EH (cell line): ENCODE results near the gene CLBA1.
A peak's percentile ranks its signal among the peaks of the same experiment; 100 is the strongest.

ENCODE experiments used
- DNase-seq: peaks from one replicate; pipeline ENCODE4 v3.0.0-alpha.2; 2015; ENCODE audit warnings: low read depth

The CLBA1 gene

DNA sequence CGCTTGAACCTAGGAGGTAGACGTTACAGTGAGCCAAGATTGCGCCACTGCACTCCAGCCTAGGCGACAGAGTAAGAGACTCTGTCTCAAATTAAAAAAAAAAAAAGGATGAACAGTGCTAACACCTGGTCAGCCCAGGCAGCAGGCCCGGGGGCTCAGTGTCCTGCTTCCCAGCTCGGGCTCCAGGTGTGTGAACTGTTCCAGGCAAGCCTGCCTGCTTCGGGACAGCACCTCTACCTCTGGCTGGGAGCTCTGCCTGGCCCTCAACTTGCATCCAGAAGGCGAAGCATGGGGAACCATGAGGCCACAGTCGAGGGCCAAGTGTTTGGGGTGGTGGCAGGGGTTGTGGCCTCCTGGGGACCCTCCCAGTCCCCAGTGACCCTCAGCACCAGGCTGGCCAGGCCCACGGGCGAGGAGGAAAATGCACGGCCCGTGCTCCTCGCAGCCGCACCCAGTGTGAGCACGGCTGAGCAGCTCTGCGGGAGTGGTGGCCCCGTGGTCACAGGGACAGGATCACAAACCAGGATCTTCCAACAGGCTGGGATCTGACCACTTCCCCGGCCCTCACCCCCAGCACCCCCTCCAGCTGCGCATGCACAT lies 19.8 kb downstream of the CLBA1 start:
- DNase-seq, result no peak

DNA sequence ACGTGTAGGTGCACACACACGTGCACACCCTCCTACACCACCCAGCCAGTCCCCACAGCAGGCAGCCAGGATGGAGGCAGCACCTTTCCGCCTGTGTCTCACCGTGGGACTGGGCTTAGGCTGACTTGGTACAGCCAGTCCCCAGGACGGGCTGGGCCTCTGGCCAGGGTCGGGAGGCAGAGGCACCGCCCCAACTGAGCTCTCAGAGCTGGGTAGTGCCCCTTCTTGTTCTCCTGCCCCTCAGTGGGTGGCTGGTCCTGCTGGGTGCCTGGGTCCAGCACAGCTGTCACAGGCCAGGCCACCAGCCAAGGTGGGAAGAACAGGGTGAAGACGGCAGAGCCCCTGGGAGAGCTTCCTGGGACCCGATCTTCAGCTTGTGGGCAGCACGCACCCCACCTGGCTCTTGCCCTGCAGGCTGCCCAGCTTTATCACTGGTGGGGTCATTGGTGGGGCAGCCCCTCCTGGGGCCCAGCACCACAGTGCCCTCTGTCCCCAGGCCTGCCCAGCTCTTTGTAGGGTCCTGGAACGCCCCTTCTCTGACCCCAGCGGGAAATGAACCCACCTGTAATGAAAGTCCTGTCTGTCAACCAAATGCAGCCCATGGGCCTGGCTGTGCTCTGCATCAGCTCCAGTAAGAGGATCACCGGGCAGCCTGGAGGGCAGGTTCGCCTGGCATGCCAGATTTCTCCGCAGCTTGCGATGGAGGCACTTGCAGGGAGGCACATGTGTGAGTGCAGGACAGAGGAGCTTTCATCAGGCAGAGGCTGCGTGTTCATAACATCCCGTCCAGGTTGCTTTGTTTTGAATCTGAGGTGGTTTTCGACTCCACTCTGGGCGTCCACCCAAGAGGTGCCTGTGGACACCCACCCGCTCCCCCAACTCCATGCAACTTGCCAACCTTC lies 20.6 kb downstream of the CLBA1 start:
- no peak for DNase-seq

DNA sequence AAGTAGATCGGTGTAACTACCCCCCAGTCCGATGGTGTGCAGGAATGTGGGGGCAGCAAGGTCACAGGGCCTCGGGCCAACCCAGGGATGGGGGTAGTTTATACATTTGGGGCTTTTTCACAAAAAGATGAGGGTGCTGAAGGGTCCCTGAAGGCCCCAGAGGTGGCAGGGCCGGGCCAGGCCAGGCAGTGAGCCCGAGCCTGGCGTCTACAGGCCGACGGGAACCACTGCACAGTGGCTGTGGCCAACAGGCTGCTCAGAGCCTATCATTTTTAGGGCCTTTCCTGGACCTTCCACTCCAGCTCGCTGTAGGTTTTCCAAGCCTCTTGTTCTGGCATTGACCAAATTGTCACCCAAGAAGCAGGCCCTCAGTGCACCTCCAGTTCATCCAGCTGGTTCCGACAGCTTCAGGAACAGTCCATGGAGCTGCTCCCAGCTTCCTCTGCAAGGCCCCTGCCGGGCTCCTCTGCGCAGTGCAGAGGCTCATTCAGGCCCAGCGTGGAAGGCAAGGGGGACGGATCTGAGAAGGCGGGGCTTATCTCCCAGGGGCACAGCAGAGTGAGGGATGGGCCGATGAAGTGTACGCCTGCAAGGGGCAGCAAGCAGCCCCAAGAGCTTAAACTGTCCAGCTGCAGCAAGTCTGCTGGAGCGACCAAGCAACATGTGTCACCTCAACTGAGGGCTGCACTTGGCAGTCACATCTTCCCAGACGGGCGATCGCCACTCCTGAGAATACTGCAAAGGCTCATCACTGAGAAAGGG lies 21.4 kb downstream of the CLBA1 start:
- no peak for DNase-seq

DNA sequence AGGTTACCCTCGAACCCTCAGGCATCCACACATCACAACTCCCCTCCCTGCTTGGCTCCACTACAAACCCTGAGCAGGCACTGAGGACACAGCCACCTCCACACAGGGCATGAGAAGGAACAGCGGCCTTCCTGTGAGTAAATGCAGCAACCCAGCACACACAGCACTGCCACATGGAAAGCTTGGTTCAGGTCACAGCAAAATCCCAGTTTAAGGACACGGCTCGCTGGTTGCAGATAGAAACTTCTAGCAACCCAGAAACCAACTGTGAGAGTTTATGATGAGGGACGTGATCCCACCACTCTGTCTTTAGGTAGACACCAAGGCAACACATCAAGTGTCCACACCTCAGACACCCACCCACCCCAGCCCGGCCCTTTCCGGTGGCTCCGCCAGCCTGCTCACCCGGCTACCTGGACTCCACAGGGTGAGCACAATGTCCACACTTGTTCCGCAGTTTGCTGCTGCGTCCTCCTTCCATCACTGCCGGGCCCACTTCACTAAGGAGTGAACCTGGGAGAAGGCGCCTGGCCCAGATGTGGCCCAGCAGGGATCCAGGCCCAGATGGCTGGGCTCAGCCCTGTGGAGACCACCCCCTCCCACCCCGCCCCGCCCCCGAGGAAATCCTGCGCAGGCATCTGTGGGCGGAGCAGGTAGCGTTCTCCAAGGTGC lies 22.1 kb downstream of the CLBA1 start:
- DNase-seq, result no peak

DNA sequence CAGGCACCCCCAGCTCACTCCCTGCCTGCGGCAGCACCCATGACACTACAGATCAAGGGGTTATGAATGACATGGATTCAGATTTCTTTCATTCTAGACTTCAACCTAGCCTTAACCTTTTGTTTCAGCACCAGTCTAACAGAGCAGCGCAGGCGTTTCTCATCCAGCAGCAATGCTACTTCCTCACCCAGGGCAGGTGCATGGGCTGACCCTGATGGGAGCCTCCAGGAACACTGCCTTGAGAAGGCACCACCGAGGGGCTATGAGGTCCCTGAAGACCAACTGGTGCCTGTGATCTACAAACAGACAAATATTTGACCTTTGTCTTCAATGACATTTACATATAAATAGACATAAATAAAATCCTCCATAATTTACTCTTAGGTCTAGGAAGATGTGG lies 24.5 kb downstream of the CLBA1 start:
- no peak for DNase-seq

DNA sequence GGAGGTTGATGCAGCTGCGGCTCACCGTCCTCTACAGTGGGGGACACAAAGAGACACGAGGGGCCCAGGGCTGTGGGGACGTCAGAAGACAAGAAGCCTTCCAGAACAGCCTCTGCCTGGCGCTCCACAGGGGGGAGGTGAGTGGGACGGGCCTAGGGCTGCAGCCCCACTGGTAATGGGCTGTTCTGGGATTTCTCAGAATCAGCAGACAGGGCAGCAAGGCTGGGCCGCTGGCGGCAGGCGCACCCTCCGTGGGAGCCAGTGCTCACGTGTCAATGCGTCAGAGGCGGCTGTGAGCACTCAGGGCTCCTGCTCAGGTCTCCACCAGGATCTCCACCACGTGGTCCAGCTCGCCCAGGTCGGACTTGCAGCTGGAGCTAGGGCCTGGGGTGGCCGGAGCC lies 25.3 kb downstream of the CLBA1 start:
- DNase-seq, result no peak

DNA sequence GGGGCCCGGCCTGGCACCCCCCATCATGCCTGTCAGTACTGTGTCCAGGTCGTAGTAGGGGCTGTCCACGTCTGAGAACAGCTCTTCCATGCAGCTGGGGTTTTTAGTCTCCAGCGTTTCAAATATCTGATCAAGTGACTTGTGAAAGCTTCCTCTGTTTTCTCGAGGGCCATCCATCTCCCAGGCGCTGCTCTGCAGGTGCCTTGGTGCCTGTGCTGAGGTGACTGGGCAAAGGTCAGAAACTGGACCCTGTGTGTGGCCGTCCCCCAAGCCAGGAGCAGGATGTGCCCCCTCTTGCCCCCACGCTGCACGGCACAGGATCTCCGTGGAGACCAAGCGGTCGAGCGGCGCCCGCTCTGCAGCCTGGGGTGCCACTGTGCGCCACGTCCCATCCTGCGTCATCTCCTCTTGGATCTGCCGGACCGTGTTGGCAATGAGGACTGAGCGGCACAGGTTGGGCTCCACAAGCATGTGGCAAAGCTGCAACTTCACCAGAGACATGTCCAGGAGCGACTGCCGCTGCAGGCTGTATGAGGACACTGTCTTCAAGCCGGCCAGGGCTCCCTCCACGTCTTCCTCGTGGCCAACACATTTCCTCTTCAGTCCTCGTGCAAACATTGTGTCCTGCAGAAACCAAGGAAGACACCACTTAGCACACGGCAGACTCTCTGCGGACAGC lies 25.9 kb downstream of the CLBA1 start:
- DNase-seq, result no peak

DNA sequence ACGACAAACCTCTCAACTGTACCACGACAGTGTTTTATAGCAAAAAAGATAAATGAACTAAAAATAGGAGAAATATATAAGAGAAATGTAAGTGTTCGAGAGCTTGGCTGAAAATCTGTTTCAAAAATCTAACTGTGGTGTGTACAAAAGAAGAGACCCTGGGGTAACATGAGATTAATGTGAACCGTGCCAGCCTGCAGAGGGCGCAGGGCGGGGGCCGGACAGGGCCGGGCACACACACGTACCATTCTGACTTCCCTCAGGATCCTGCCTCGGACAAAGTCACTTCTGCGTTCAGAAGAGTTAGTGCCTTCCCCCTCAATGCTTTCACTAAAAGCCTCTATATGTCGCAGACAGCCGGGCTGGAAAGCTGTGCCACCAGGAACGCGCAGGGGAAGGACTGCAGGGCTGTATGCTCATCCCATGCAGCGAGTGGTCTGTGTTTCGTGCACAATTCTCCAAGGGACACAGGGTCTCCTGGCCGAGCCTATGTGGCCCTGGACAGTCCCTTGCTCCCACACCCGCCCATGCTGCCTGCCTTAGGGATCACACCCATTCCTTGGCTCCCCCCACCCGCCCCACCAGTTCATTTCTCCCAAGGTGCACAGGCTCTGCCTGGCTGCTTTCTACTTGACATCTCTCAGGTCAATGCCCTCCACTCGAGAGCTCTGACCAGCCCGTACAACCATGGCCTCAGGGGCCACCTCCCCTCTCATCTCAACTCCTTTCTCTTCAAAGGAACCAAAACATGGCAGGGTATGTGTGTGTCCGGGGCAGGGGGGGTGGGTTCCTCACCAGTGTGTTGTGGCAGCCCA lies 26.8 kb downstream of the CLBA1 start:
- DNase-seq, result peak; percentile 26

DNA sequence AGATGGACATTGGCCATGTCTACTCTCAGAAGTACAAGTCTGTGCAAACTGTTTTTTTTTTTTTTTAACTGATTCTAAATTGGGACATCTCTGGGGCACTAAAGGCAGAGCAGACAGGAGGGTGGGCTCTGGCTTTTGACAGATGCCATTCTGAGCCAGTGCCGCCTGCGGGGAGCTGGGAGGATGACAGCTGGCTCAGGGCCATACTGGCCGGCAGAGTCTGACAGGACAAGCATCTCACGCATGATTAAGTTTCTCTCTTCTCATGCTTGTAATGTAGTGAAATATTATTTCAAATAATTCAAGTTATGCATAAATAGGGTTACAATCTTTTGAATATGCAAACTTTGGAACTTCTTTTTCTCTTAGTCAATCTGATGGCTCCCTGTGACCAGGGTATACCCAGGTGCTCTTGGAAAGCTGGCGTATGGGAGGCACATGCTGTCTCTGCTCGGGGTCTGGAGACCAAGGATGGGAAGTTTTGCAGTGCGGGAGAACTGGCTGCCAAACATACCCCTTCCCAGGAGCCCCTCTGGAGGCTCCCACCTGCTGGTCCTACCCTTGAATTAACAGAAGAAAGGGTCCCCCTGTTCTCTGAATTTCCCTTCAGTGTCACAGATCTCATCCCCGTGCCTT lies 27.7 kb downstream of the CLBA1 start:
- peak; percentile 48 for DNase-seq

DNA sequence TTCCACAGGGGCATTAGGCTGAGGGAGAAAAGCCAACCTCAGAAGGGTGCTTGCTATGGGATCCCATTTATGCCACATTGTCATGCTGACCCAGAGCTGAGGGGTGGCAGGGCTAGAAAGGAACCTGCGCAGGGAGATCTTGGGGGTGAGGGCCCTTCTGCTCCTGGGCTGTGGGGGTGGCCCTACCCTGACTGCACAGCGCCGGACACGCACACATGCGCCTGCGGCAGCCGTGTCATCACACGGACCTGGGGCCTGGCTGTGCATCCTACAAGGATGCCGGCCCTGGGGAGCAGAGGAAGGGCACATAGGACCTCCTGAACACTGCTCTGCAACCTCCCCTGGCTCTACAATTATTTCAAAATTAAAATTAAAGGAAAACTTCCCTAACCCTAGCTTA lies 28.4 kb downstream of the CLBA1 start:
- DNase-seq, result no peak

DNA sequence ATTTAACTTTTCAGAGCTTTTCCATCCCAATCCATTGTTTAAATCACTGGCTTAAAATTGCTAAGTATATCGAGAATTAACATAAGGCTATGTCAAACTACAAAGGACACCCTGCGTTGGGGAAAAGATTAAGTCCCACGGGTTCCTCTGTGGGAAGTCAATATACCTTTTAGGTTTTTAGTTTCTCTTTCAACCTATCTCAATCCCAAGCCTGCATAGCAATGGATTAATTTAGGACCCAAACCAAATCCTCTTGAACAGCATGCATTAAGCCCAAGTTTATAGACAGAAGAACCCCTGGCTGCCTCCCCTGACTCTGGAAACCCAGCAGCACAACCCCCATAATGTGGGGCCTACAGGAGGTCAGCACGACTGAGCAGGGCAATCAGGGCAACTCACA lies 29.0 kb downstream of the CLBA1 start:
- DNase-seq, result no peak

DNA sequence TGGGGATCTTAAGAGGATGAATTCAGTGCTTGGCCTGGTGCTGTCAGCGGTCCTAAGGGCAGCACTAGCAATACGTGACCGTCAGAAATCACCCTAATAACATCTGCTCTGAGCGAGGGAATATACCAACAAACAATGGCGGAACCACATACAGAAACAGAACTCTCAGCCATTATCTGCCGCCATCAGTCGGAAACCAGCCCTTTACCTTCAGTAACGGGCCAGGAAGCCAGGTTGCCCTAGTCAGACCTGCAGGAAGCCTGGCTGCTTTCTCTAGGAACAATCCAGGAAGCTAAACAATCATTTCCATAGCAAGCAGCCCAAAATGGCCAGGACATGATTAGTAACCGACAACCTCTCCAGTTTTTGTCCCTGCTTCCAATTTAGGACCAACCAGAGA lies 29.7 kb downstream of the CLBA1 start:
- DNase-seq, result no peak

DNA sequence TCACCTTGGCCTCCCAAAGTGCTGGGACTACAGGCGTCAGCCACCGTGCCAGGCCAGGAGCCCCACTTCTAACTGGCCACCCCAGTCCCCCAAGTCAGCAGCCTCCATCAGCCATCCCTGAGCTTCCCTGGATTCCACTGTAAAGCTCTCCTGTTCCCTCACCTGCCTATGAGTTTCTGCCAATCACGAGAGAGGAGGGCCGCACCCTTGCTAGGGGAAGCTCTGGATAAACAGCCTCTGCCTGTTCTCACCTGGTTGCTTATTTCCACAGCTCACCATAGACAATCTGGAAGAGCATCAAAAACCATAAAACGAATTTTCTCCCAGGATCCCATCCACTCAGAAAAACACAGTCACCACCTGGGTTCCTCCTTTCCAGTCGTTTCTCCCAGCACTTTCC lies 30.3 kb downstream of the CLBA1 start:
- DNase-seq, result no peak

DNA sequence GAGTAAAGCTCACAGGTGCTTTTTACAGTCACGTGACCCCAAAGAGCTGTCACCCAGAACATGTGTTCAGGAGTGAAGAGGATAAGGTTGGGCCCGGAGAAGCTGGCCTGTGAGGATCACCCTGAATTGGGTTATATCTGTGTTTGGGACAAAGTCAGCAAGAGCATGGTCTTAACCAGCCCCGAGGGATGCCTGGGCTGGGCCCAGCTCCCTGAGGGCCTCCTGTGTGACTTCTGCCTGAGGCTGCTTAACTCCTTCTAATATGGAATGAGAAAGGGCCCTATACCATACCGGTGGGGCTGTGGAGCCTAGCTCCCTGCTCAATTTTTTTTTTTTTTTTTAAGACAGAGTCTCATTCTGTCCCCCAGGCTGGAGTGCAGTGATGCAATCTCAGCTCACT lies 32.8 kb downstream of the CLBA1 start:
- no peak for DNase-seq

DNA sequence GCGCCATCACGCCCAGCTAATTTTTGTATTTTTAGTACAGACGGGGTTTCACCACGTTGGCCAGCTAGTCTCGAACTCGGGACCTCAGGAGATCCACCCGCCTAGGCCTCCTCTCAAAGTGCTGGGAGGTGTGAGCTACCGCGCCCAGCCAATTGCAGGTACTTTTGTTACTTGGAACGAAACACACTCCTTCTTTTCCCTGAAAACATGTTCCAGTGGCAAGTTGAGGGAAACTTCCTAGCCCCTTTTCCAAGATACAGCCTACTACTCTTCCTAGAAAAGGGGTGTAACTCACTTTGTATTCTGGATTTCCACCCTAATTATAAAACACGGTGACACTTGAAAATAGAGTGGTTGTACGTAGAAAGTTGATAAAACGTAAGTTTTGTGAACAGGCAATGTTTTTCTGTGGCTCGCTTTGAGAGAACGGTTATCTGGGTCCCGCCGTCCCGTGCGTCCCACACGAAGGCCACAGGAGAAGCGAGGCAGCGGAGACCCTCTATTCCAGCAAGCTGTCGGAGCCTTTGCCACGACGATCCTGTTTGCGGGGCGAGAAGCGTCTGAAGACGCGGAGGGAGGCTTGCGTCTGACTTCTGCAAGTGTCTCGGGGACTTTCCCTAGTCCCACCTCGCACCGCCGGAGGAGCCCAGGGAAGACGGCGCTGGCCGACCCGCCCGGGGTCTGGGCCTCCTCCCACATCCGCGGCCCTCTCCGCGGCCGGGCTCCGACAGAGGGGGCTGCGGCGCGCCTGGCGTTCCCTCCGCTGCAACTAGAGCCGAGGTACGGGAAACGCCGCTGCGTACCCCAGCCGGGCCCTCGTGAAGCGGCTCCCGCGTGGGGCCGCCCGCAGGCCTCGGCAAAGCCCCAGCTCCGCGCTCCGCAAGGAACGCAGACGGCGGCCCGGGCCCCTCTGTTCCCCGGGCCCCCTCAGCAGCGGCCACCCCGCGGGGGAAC lies 34.5 kb downstream of the CLBA1 start:
- peak; percentile 47 for DNase-seq

DNA sequence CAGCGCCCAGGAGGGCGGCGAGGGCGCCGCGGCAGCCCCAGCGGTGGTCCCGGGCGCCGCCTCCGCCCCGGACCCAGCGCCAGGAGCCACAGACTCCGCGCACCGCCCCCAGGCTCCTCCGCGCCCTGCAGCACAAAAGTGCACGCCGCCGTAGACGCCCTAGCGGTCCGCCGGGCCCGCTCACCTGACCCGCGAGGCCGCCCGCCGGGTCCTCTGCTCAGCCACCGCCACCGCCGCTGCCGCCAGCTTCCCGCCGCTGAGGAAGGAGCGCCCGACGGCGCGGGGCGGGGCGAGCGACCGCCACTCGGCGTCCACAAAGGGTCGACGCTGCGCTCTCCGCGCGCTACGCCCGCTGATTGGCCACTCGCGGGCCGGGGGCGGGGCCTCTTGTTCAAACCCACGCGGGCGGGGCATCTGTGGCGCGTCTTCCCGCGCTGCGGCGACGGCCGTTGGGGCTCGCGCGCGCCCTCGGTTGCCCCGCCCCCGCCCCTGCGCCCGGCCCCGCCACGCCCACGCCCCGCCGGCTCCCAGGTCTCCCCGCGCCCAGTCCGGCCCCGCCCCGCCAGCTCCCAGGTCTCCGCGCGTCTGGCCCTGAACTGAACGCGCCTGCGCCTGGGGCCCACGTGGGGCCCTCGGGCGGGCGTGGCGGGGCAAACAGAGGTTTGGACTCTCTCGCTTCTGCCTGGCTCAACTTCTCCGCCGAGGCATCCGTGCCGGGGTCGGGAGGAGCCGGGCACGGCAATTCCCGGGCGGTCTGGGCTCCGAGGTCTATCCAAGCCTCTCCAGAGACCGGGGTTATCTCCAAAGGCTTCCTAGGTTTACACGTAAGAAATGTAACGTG lies 35.4 kb downstream of the CLBA1 start, which contains the start of gene CDCA4:
CDCA4 (minus strand) TSS at position 269 of the 841 bp plus-strand sequence. CDS start 9,154 bp downstream, outside the sequence.
- DNase-seq, result peak; percentile 94

DNA sequence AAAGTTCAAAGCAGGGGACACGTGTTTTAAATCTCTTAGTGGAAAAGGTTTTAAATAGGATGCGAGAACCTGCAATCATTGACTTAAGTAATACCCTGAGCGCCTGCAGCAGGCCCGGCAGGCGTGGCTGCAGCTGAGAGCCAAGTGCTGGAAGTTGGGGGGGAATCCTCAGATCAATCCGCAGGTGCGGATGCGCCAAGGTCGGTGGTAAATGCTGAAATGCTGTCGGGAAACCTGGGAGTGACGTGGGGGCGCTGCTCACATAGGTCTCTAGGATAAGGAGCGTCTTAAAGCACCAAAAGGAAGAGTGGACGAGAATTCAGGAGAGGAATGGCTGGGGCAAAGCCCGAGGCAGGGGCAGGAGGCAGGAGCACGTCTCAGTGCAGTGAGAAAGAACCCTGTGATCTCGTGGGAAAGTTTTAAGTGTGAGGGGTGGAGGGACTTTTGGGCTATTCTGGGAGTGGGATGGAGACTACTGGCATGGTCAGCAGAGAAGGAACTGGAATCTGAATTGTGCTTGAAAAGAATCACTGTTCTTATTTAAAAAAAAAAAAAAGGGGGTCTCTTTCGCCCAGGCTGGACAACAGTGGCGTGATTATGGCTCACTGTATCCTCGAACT lies 36.2 kb downstream of the CLBA1 start:
- peak; percentile 40 for DNase-seq

DNA sequence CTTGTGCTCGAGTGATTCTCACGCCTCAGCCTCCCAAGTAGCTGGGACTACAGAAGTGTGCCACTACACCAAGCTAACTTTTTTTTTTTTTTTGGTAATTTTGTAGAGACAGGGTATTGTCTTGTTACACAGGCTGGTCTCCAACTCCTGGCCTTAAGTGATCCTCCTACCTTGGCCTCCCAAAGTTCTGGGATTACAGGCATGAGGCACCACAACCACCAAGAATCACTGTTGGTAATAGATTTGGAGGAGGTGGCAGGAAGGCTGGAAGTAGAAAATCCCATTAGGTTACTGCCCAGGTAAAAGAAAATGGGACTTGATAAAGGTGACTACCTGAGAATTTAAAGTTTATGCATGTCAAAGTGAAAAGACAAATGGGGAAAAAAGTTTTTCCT lies 36.7 kb downstream of the CLBA1 start:
- DNase-seq, result no peak
